ENCODE measurements around the gene CHST6.

- TF ChIP-seq ZBTB8A (IDR thresholded peaks at IDR 0.05; ENCODE audit: partially characterized antibody) (no peak), CTCF (IDR thresholded peaks at IDR 0.05 in 2 of 3, conservative IDR thresholded peaks at IDR 0.05 in 1 of 3; ENCODE audit: insufficient read depth in 2 of 3, low read depth in 1 of 3, low read length in 3 of 3) (no peak), MYC (IDR thresholded peaks at IDR 0.05; ENCODE audit: low read depth, low read length) (no peak), MYC (CRISPR knock-in tag; IDR thresholded peaks at IDR 0.05; ENCODE audit: borderline replicate concordance, low read depth) (no peak)
These were observed 37.7 kb downstream of the CHST6 start for GRCh38 chr16:75457485-75458021.

Measured in K562 (cell line).